Stimulated activated CD8-positive, alpha-beta memory T cell treated with anti-CD3 and anti-CD28 coated beads, Interleukin-12 subunit alpha, Interleukin-12 subunit beta, amount 100 ng/mL, for 24 hours (primary cell): Measurements from ENCODE around the gene CTSO.

Experiments used
- DNase-seq: peaks from one replicate; pipeline ENCODE4 v3.0.0-alpha.2; 2020; ENCODE audit errors: extremely low read depth

Gene CTSO

GRCh38 chr4:155953151-155954117 lies at the start of gene CTSO:
Gene CTSO (minus strand): TSS chr4:155953866. CDS start chr4:155953847, 19 bp downstream.
- peak; percentile 42 for DNase-seq

- no peak for DNase-seq
Measured at GRCh38 chr4:156000491-156000890, 46.8 kb upstream of the CTSO start.

- DNase-seq: no peak
Measured at GRCh38 chr4:155999725-156000124, 46.1 kb upstream of the CTSO start.

GRCh38 chr4:155995069-155995468 lies 41.4 kb upstream of the CTSO start:
- no peak for DNase-seq

- DNase-seq: no peak
Measured at GRCh38 chr4:155984106-155984797, 30.6 kb upstream of the CTSO start.

- DNase-seq: no peak
Measured at GRCh38 chr4:155982736-155983385, 29.2 kb upstream of the CTSO start.

- no peak for DNase-seq
Measured at GRCh38 chr4:155978810-155979209, 25.1 kb upstream of the CTSO start.

GRCh38 chr4:155975511-155975910 lies 21.8 kb upstream of the CTSO start:
- DNase-seq: no peak

GRCh38 chr4:155974996-155975395 lies 21.3 kb upstream of the CTSO start:
- DNase-seq: no peak

GRCh38 chr4:155974476-155974749 lies 20.7 kb upstream of the CTSO start:
- no peak for DNase-seq

- no peak for DNase-seq
Measured at GRCh38 chr4:155973639-155974475, 20.2 kb upstream of the CTSO start.

GRCh38 chr4:155972098-155972497 lies 18.4 kb upstream of the CTSO start:
- no peak for DNase-seq

GRCh38 chr4:155966731-155967395 lies 13.2 kb upstream of the CTSO start:
- no peak for DNase-seq

GRCh38 chr4:155966171-155966570 lies 12.5 kb upstream of the CTSO start:
- no peak for DNase-seq

GRCh38 chr4:155964016-155964891 lies 10.6 kb upstream of the CTSO start:
- no peak for DNase-seq

GRCh38 chr4:155962767-155963166 lies 9.1 kb upstream of the CTSO start:
- no peak for DNase-seq

- DNase-seq: no peak
Measured at GRCh38 chr4:155961575-155961974, 7.9 kb upstream of the CTSO start.

GRCh38 chr4:155960522-155960921 lies 6.9 kb upstream of the CTSO start:
- DNase-seq: no peak

- no peak for DNase-seq
Measured at GRCh38 chr4:155959417-155959816, 5.8 kb upstream of the CTSO start.

- no peak for DNase-seq
Measured at GRCh38 chr4:155956461-155956860, 2.8 kb upstream of the CTSO start.
